CD8-positive, alpha-beta memory T cell (primary cell): ENCODE measurements around the gene CACNA1C. TPM values are rescaled to one million over a fixed set of nuclear protein-coding genes. Genes with fewer than 3 reads are reported as not detected.

Experiments
- CTCF ChIA-PET: fragments of 350-600 bp; sonication (Branson Sonifier 250); formaldehyde crosslinking; loops from one replicate; lab custom pipeline; 2021; ENCODE audit warnings: antibody characterized with exemption; lab: Charles Lee
- POLR2A ChIA-PET: fragments of 350-600 bp; sonication (Branson Sonifier 250); formaldehyde crosslinking; loops from one replicate; lab custom pipeline; 2021; ENCODE audit warnings: antibody characterized with exemption; lab: Charles Lee
- DNase-seq, 5 donors: peaks; one replicate each; pipeline versions ENCODE4 v3.0.0 to v3.0.0-alpha.2; 2020 to 2022; ENCODE audit warnings: mixed read lengths in 1 of 5
- H3K27ac ChIP-seq: one replicate; pipeline ENCODE4 v1.7.0; 2013; ENCODE audit warnings: low read depth, mild to moderate bottlenecking, low read length, moderate library complexity
- H3K27me3 ChIP-seq: 2 replicates; pipeline ENCODE4 v1.7.0; 2013; ENCODE audit warnings: low read length, mild to moderate bottlenecking; ENCODE audit not compliant: insufficient read depth, poor library complexity, severe bottlenecking
- H3K36me3 ChIP-seq: 2 replicates; pipeline ENCODE4 v1.7.0; 2013; ENCODE audit warnings: mild to moderate bottlenecking, low read length, moderate library complexity; ENCODE audit not compliant: insufficient read depth
- H3K4me1 ChIP-seq: 2 replicates; pipeline ENCODE4 v1.7.0; 2013; ENCODE audit warnings: mild to moderate bottlenecking, low read length, moderate library complexity; ENCODE audit not compliant: insufficient read depth
- H3K4me3 ChIP-seq: 2 replicates; pipeline ENCODE4 v1.7.0; 2013; ENCODE audit warnings: mild to moderate bottlenecking, low read length
- H3K9me3 ChIP-seq: 2 replicates; pipeline ENCODE4 v1.7.0; 2013; ENCODE audit warnings: mild to moderate bottlenecking, low read length
- H3K27ac Mint-ChIP-seq, 8 donors: one replicate each; pipeline ENCODE4 v1.8.0; 2020 to 2021; ENCODE audit warnings: mixed read lengths in 8 of 8, mild to moderate bottlenecking in 6 of 8, inconsistent platforms in 3 of 8, moderate library complexity in 3 of 8
- H3K27me3 Mint-ChIP-seq, 2 donors: one replicate each; pipeline ENCODE4 v1.8.0; 2020 to 2021; ENCODE audit warnings: mixed read lengths in 2 of 2, mild to moderate bottlenecking in 1 of 2, moderate library complexity in 1 of 2
- H3K36me3 Mint-ChIP-seq, 3 donors: one replicate each; pipeline ENCODE4 v1.8.0; 2020 to 2021; ENCODE audit warnings: mixed read lengths in 3 of 3, inconsistent platforms in 1 of 3, mild to moderate bottlenecking in 1 of 3
- H3K4me1 Mint-ChIP-seq, 3 donors: one replicate each; pipeline ENCODE4 v1.8.0; 2020 to 2021; ENCODE audit warnings: mixed read lengths in 3 of 3, inconsistent platforms in 1 of 3, mild to moderate bottlenecking in 1 of 3
- H3K4me3 Mint-ChIP-seq, 7 donors: one replicate each; pipeline ENCODE4 v1.8.0; 2020 to 2021; ENCODE audit warnings: mixed read lengths in 7 of 7, mild to moderate bottlenecking in 6 of 7, moderate library complexity in 4 of 7, inconsistent platforms in 2 of 7
- H3K9me3 Mint-ChIP-seq, 5 donors: one replicate each; pipeline ENCODE4 v1.8.0; 2020 to 2022; ENCODE audit warnings: mixed read lengths in 5 of 5, mild to moderate bottlenecking in 3 of 5, moderate library complexity in 2 of 5, inconsistent platforms in 1 of 5
- polyA plus RNA-seq: library from polyadenylated mRNA; unstranded; fragments of 300-500 nt; fragmentation: Illumina TruSeq; gene quantifications from one replicate; pipeline ENCODE4 v1.2.3, GENCODE V29; 2021
- total RNA-seq, 2 experiments: library from RNA; stranded (reverse); gene quantifications; one replicate each; pipeline ENCODE4 v1.2.3, GENCODE V29; 2021

The CACNA1C gene
- total and polyA plus RNA-seq, 3 experiments from 2014 or later, result 0.04 to 0.10 (median 0.04) TPM

GRCh38 chr12:2167231-2167630, 114.4 kb downstream of the CACNA1C start:
- Histone ChIP-seq H3K36me3 (no peaks in the 10 kb centered on the region), H3K4me3 (no peak overlapping the region), H3K9me3 (no peaks in the 10 kb centered on the region), H3K27me3 (no peaks in the 10 kb centered on the region), H3K4me1 (no peaks in the 10 kb centered on the region), H3K27ac (no peak overlapping the region)
- Mint-ChIP-seq H3K27me3 (peaks cover 14 to 16% of the 10 kb centered on the region in 2 donors), H3K9me3 (peaks cover 16 to 31% (median 24%) of the 10 kb centered on the region in 5 donors), H3K27ac (no peak overlapping the region), H3K36me3 (peaks cover 0 to 2% (median 0%) of the 10 kb centered on the region in 3 donors), H3K4me1 (no peaks in the 10 kb centered on the region), H3K4me3 (no peak overlapping the region)
- POLR2A ChIA-PET, result no interaction called here
- no peak for DNase-seq
- CTCF ChIA-PET, result no interaction called here

- Mint-ChIP-seq H3K9me3 (peaks cover 16 to 31% (median 24%) of the 10 kb centered on the region in 5 donors), H3K4me1 (no peaks in the 10 kb centered on the region), H3K36me3 (peaks cover 0 to 2% (median 0%) of the 10 kb centered on the region in 3 donors), H3K4me3 (no peak overlapping the region), H3K27me3 (peaks cover 13 to 26% of the 10 kb centered on the region in 2 donors), H3K27ac (no peak overlapping the region)
- no peaks in the 10 kb centered on the region for H3K27me3 ChIP-seq
- no peaks in the 10 kb centered on the region for H3K4me1 ChIP-seq
- no peak overlapping the region for H3K4me3 ChIP-seq
- H3K9me3 ChIP-seq, result no peaks in the 10 kb centered on the region
- no peak for DNase-seq
- H3K36me3 ChIP-seq, result no peaks in the 10 kb centered on the region
- CTCF ChIA-PET, result no interaction called here
- H3K27ac ChIP-seq, result no peak overlapping the region
- POLR2A ChIA-PET, result no interaction called here
Observed at GRCh38 chr12:2168808-2169207, 116.0 kb downstream of the CACNA1C start.

- H3K36me3 Mint-ChIP-seq, result peaks cover 0 to 2% (median 0%) of the 10 kb centered on the region in 3 donors
- Histone ChIP-seq H3K36me3 (no peaks in the 10 kb centered on the region), H3K4me1 (no peaks in the 10 kb centered on the region), H3K27me3 (no peaks in the 10 kb centered on the region), H3K4me3 (no peak overlapping the region), H3K27ac (no peak overlapping the region), H3K9me3 (no peaks in the 10 kb centered on the region)
- CTCF ChIA-PET, result no interaction called here
- no peak overlapping the region for H3K4me3 Mint-ChIP-seq
- peaks cover 13 to 22% of the 10 kb centered on the region in 2 donors for H3K27me3 Mint-ChIP-seq
- no peak for DNase-seq
- H3K9me3 Mint-ChIP-seq, result peaks cover 16 to 31% (median 24%) of the 10 kb centered on the region in 5 donors
- no peak overlapping the region for H3K27ac Mint-ChIP-seq
- POLR2A ChIA-PET, result no interaction called here
- H3K4me1 Mint-ChIP-seq, result no peaks in the 10 kb centered on the region
Observed at GRCh38 chr12:2169489-2169888, 116.7 kb downstream of the CACNA1C start.

GRCh38 chr12:2169940-2170339, 117.2 kb downstream of the CACNA1C start:
- POLR2A ChIA-PET, result no interaction called here
- H3K27me3 ChIP-seq, result no peaks in the 10 kb centered on the region
- no peaks in the 10 kb centered on the region for H3K36me3 ChIP-seq
- H3K4me3 ChIP-seq, result no peak overlapping the region
- no peak overlapping the region for H3K27ac ChIP-seq
- Mint-ChIP-seq H3K36me3 (peaks cover 0 to 2% (median 0%) of the 10 kb centered on the region in 3 donors), H3K27ac (no peak overlapping the region), H3K9me3 (peaks cover 16 to 31% (median 24%) of the 10 kb centered on the region in 5 donors), H3K4me3 (no peak overlapping the region), H3K4me1 (no peaks in the 10 kb centered on the region), H3K27me3 (peaks cover 12 to 24% of the 10 kb centered on the region in 2 donors)
- CTCF ChIA-PET, result no interaction called here
- DNase-seq, result no peak
- H3K9me3 ChIP-seq, result no peaks in the 10 kb centered on the region
- H3K4me1 ChIP-seq, result no peaks in the 10 kb centered on the region

- H3K27ac Mint-ChIP-seq, result no peak overlapping the region
- H3K4me1 Mint-ChIP-seq, result no peaks in the 10 kb centered on the region
- peaks cover 12 to 27% of the 10 kb centered on the region in 2 donors for H3K27me3 Mint-ChIP-seq
- Histone ChIP-seq H3K9me3 (no peaks in the 10 kb centered on the region), H3K4me1 (no peaks in the 10 kb centered on the region), H3K36me3 (no peaks in the 10 kb centered on the region), H3K4me3 (no peak overlapping the region), H3K27me3 (no peaks in the 10 kb centered on the region), H3K27ac (no peak overlapping the region)
- peaks cover 0 to 2% (median 0%) of the 10 kb centered on the region in 3 donors for H3K36me3 Mint-ChIP-seq
- DNase-seq, result no peak
- no peak overlapping the region for H3K4me3 Mint-ChIP-seq
- CTCF ChIA-PET, result no interaction called here
- H3K9me3 Mint-ChIP-seq, result peaks cover 16 to 31% (median 24%) of the 10 kb centered on the region in 5 donors
- POLR2A ChIA-PET, result no interaction called here
Observed at GRCh38 chr12:2170376-2170775, 117.6 kb downstream of the CACNA1C start.

- Mint-ChIP-seq H3K27me3 (peaks cover 10 to 28% of the 10 kb centered on the region in 2 donors), H3K36me3 (peaks cover 0 to under 1% (median 0%) of the 10 kb centered on the region in 3 donors), H3K27ac (peak overlapping the region in 1 of 8 donors; percentile 10), H3K9me3 (peaks cover 10 to 17% (median 12%) of the 10 kb centered on the region in 5 donors), H3K4me1 (no peaks in the 10 kb centered on the region), H3K4me3 (no peak overlapping the region)
- Histone ChIP-seq H3K27me3 (no peaks in the 10 kb centered on the region), H3K36me3 (no peaks in the 10 kb centered on the region), H3K4me1 (no peaks in the 10 kb centered on the region), H3K9me3 (no peaks in the 10 kb centered on the region), H3K4me3 (no peak overlapping the region), H3K27ac (no peak overlapping the region)
- CTCF ChIA-PET, result no interaction called here
- POLR2A ChIA-PET, result no interaction called here
- DNase-seq, result no peak
Observed at GRCh38 chr12:2171672-2172426, 119.1 kb downstream of the CACNA1C start.

- no peak for DNase-seq
- Histone ChIP-seq H3K27ac (no peak overlapping the region), H3K27me3 (no peaks in the 10 kb centered on the region), H3K36me3 (no peaks in the 10 kb centered on the region), H3K4me3 (no peak overlapping the region), H3K9me3 (no peaks in the 10 kb centered on the region), H3K4me1 (no peaks in the 10 kb centered on the region)
- Mint-ChIP-seq H3K9me3 (peaks cover 2 to 10% (median 7%) of the 10 kb centered on the region in 5 donors), H3K36me3 (no peaks in the 10 kb centered on the region), H3K27ac (no peak overlapping the region), H3K4me3 (no peak overlapping the region), H3K4me1 (no peaks in the 10 kb centered on the region), H3K27me3 (peaks cover 10 to 28% of the 10 kb centered on the region in 2 donors)
- POLR2A ChIA-PET, result no interaction called here
- CTCF ChIA-PET, result no interaction called here
Observed at GRCh38 chr12:2172491-2173214, 119.9 kb downstream of the CACNA1C start.

- H3K9me3 Mint-ChIP-seq, result no peaks in the 10 kb centered on the region
- H3K4me1 Mint-ChIP-seq, result no peaks in the 10 kb centered on the region
- H3K27ac Mint-ChIP-seq, result peak overlapping the region in 1 of 8 donors; percentile 21
- no peaks in the 10 kb centered on the region for H3K36me3 Mint-ChIP-seq
- Histone ChIP-seq H3K27me3 (no peaks in the 10 kb centered on the region), H3K9me3 (no peaks in the 10 kb centered on the region), H3K36me3 (no peaks in the 10 kb centered on the region), H3K27ac (no peak overlapping the region), H3K4me3 (no peak overlapping the region), H3K4me1 (no peaks in the 10 kb centered on the region)
- POLR2A ChIA-PET, result no interaction called here
- H3K4me3 Mint-ChIP-seq, result no peak overlapping the region
- H3K27me3 Mint-ChIP-seq, result peaks cover 14 to 34% of the 10 kb centered on the region in 2 donors
- CTCF ChIA-PET, result no interaction called here
- DNase-seq, result no peak
Observed at GRCh38 chr12:2173971-2174370, 121.2 kb downstream of the CACNA1C start.
